Stimulated activated CD4-positive, alpha-beta T cell treated with anti-CD3 and anti-CD28 coated beads, Interleukin-12 subunit alpha, Interleukin-12 subunit beta, amount 100 ng/mL, for 48 hours (primary cell): ENCODE measurements around the gene PRB4.
"Not testable (repeated sequence)": the region's sequence is repeated elsewhere in the genome, so short reads cannot be mapped to it uniquely, and the experiment has no call there.

Experiments used
- DNase-seq, 3 donors: peaks; one replicate each; pipeline ENCODE4 v3.0.0-alpha.2; 2020; ENCODE audit warnings: low read depth in 2 of 3, low spot score in 1 of 3

PRB4 gene

GRCh38 chr12:11310336-11310735, at the start of gene PRB4:
Gene PRB4, minus strand, starts transcription at chr12:11310436. Its CDS starts 38 bp downstream, at chr12:11310398.
- DNase-seq: no peak

- DNase-seq: not testable (repeated sequence)
Observed at GRCh38 chr12:11351736-11352135, 41.5 kb upstream of the PRB4 start.

- DNase-seq: no peak
Observed at GRCh38 chr12:11348439-11348838, 38.2 kb upstream of the PRB4 start.

GRCh38 chr12:11347810-11348209, 37.6 kb upstream of the PRB4 start:
- DNase-seq: no peak

GRCh38 chr12:11344500-11344899, 34.3 kb upstream of the PRB4 start:
- no peak for DNase-seq

- DNase-seq: no peak
Observed at GRCh38 chr12:11324426-11324825, 14.2 kb upstream of the PRB4 start.

GRCh38 chr12:11321980-11322379, 11.7 kb upstream of the PRB4 start:
- no peak for DNase-seq

- no peak for DNase-seq
Observed at GRCh38 chr12:11307143-11307542, 3.1 kb downstream of the PRB4 start.

GRCh38 chr12:11273449-11273848, 36.8 kb downstream of the PRB4 start:
- DNase-seq: no peak

- DNase-seq: no peak
Observed at GRCh38 chr12:11269607-11270006, 40.6 kb downstream of the PRB4 start, which contains the start of gene PRB3. Gene PRB3, minus strand, starts transcription at chr12:11269707. Its CDS starts 38 bp downstream, at chr12:11269669.

- no peak for DNase-seq
Observed at GRCh38 chr12:11264501-11264900, 45.7 kb downstream of the PRB4 start.
